Prostate gland (tissue), 2 donors: ENCODE data around the gene PDZRN3.

Source experiments
- POLR2A ChIP-seq: fragments of 450-650 bp; IDR thresholded peaks from one replicate; pipeline ENCODE4 v1.6.1; 2016; ENCODE audit warnings: antibody characterized with exemption, mild to moderate bottlenecking
- POLR2AphosphoS5 ChIP-seq: sonication (generic); formaldehyde crosslinking; IDR thresholded peaks from one replicate; pipeline ENCODE4 v1.6.1; 2017; ENCODE audit warnings: antibody characterized with exemption
- TF ChIP-seq, protein P1 (sequence below), 4 experiments: fragments of 200-600 bp in 2 of 4; fragments of 450-650 bp in 2 of 4; sonication (generic) in 2 of 4; IDR thresholded peaks; 1 replicate in 3 of 4; 2 replicates in 1 of 4; pipeline ENCODE4 v1.5.1; 2016 to 2019; ENCODE audit warnings: antibody characterized with exemption in 4 of 4, mild to moderate bottlenecking in 2 of 4, moderate library complexity in 2 of 4

DNA sequence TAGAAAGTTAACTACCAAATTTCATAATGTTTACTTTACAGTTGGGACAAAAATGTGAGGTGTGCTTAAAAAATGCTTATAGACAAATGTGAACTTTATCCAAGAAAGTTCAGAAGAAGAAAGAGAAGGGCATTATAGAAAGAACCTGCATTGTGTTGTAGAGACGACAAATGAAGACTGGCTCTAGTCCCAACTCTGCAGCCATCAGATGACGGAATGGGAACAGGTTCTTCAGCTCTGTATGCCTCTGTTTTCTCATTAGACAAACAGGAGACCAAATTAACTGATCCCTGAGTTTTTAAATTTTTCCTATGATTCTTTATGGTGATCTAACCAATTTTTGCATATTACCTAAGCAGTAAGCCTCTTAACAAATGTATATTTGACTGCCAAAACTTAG, 49.2 kb downstream of the PDZRN3 start:
- TF ChIP-seq, protein P1, sequence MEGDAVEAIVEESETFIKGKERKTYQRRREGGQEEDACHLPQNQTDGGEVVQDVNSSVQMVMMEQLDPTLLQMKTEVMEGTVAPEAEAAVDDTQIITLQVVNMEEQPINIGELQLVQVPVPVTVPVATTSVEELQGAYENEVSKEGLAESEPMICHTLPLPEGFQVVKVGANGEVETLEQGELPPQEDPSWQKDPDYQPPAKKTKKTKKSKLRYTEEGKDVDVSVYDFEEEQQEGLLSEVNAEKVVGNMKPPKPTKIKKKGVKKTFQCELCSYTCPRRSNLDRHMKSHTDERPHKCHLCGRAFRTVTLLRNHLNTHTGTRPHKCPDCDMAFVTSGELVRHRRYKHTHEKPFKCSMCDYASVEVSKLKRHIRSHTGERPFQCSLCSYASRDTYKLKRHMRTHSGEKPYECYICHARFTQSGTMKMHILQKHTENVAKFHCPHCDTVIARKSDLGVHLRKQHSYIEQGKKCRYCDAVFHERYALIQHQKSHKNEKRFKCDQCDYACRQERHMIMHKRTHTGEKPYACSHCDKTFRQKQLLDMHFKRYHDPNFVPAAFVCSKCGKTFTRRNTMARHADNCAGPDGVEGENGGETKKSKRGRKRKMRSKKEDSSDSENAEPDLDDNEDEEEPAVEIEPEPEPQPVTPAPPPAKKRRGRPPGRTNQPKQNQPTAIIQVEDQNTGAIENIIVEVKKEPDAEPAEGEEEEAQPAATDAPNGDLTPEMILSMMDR (IDR thresholded peaks at IDR 0.05): no peak
- no peak for TF ChIP-seq POLR2A
- TF ChIP-seq POLR2AphosphoS5: peak; percentile 54
